HG02981 (cell line): ENCODE measurements around the gene VAPB.

Experiments
- ATAC-seq: cut with Tn5 transposase; IDR thresholded peaks from one replicate; pipeline ENCODE4 v1.9.1; 2021; ENCODE audit warnings: mild to moderate bottlenecking, moderate library complexity; ENCODE audit not compliant: unreplicated experiment

VAPB gene

GRCh38 chr20:58479726-58480440 is 90.9 kb downstream of the VAPB start:
- no peak for ATAC-seq

- ATAC-seq = no peak
Observed at GRCh38 chr20:58480551-58481336, 91.7 kb downstream of the VAPB start.

DNA sequence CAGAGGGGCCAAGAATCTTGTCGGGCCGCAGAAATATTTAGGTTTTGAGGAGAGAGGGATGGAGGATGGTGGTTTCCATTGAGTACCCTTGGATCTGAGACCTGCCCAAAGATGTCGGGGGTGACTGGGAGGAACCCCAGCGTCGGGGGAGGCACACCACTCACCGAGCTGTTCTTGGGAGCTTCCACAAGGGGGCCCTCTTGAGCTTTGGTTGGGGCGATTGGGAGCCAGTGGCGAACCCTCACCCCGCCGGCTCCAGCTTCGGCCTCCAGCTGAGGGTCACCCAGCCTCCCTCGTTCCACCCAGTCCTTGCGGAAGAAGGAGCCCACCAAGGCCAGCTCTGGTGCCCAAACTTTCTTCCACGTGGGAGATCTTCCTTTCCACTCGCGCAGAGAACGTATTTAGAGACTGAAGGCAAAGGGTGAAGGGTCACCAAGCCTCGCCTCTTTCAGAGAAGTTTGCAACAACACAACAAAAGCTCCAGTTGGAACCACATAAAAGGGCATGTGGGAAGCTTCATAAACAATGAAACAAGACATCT is 92.5 kb downstream of the VAPB start:
- no peak for ATAC-seq

- no peak for ATAC-seq
Observed at GRCh38 chr20:58482416-58482815, 93.4 kb downstream of the VAPB start.

DNA sequence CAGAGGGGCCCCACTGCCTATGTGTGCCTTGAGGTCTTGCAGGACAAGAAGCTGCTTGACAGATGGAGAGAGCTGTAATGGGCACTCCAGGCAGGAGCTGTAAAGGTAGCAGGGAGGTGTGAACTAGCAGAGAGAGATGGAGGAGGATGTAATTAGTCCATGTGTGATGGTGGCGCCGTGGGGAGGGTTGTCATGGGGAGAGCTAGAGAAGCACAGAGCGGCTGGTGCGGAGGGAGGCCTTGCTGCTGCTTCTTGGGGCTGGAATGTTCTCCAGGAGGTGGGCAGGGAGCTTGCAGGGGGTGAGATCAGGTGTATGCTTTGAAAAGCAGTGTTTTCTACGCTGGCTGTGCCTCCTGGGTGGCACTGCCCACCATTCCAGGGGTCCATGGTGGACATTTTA is 94.0 kb downstream of the VAPB start:
- ATAC-seq = no peak

GRCh38 chr20:58483470-58483869 is 94.4 kb downstream of the VAPB start:
- ATAC-seq = no peak

DNA sequence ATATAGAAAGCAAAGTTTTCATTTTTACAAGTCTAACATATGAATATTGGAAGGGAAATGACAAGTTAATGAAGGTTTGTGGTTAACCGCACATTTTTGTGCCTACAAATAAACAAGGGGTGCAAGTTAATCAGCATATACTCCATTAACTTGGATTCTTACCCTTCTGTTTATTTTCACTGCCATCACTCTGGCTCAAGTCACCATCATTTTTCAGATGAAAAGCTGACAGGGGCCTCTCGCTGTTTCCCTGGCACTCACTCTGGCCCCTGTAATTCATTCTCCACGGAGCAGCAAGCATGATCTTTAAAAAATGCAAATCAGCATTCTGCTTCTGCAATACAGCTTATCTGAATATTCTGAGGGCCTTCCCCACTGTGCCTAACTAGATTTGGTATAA is 96.4 kb downstream of the VAPB start:
- no peak for ATAC-seq

DNA sequence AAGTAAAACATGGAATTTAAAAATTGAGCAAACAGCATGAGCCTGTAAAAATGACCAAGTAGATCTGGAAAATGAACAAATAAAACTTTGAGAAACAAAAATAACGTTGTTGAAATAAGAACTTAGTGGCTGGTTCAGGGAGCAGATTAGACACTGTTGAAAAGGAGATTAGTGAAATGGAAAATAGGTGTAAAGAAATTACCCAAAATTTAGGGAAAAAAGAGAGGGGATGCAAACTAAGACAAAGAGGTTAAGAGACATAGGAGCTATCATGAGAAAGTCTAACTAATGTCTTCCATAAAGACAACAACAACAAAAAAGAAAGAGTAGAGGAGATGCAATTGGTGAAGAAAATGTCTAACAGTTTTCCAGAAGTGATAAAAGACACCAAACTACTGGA is 97.2 kb downstream of the VAPB start:
- ATAC-seq = no peak

DNA sequence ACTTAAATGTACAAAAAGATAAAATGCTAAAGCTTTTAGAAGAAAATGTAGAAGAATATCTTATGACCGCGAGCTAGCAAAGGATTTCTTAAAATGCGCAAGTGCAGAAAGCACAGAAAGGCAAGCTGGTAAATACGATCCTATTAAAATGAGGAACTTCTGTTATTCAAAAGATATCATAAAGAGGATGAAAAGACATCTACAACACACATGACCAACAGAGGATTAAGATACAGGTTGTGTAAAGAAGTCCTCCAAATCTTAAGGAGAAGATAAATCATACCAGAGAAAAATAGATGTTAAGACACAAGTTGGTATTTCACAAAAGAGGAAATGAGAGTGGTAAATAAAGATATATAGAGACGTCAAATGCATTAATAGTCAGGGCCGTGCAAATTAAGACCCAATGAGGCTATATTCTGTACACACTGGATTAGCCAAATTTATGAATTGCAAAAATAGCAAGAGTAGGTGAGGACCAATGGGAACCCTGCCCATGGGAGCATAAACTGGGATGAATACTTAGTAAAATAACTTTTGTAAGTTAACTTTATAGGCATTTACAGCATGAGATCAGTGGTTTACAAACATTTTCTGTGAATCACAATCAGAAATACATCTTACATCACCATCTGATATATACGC is 103.2 kb downstream of the VAPB start:
- no peak for ATAC-seq

DNA sequence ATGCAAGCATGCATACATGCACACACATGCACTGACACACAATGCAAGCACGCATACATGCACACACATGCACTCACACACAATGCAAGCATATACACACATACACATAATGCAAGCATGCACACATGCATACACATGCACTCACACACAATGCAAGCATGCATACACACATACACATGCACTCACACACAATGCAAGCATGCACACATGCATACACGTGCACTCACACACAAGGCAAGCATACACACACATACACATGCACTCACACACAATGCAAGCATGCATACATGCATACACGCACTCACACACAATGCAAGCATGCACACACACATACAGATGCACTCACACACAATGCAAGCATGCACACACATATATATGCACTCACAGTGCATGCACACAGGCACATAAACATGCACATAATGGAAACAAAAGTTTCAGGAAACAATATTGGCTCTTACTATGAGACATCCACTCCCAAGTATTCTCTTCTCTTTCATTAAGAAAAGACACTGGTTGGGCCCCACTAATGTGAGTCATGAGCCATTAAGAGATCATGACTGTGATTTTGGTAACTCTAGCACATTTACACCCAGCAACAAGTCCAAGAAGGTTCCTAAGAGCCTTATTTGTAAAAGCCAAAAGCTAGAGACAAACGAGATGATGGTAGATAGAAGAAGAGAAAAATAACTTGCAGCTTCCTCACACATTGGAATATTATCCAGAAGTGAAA is 103.9 kb downstream of the VAPB start:
- ATAC-seq = no peak

DNA sequence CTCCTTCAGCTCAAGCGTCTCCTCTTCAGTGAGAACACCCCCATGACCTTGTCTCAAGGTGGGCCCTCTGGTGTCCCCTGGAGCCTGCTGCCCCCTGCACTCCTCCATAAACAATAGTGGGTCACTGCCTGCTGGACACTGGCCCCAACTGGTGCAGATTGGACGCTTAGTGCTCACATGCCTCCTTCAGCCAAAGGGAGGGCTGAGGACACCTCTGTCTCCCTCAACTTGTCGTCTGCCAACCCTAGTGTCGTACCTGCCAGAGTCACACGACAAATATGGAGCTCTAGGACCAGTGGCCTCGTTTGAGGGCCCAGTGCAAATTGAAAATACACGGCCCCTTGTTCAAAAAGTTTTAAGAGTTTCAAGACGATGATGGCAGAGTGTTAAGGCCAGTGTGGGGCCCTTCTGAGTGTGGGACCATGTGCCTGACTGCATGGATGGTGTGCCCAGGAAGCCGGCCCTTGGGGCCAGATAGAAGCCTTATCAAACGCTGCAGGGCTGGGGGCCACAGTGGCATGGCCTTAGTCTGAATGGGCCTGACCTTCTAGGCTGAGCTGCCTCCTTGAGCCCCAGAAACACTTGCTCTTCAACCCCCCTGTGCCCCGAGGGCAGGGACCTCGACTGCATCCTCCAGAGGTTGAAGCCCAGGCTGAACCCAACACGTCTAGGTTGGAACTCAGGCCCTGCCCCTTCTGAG is 106.0 kb downstream of the VAPB start:
- ATAC-seq = no peak

DNA sequence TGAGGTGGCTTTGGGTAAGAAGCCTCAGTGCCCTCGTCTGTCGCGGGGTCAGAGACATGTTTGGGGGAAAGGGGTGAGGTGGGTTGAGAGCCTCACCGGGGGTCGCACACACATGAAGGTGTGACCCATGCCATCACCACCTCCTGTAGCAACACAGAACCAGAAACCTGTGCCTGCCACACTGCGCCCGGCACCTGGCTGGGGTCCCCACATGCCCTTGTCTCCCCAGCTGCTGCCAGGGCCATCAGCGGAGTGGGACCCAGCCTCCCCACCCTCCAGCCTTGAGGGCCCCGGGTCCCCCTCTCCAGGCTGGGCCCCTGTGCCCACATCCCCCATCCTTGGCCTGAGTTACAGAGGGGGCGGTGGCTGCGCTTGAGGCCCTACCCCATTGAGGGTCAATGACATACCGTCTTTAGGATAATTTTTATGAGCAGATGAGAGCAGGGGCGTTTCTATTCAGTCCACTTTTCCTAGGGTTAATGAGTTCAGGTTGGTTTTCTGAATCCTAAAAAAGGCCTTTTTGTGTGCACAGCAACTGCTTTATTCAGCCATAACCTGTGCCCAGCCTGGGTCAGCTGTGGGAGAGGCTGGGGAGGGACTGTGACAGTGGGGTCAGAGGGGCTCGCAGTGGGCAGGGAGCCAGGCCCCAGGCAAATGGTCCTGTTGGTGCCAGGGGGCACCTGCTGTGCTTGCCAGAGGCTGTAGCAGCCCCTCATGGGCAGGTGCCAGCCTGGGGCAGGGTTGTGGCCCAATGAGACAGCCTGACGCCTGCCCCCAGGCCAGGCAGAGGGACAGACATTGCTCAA is 106.8 kb downstream of the VAPB start:
- no peak for ATAC-seq

DNA sequence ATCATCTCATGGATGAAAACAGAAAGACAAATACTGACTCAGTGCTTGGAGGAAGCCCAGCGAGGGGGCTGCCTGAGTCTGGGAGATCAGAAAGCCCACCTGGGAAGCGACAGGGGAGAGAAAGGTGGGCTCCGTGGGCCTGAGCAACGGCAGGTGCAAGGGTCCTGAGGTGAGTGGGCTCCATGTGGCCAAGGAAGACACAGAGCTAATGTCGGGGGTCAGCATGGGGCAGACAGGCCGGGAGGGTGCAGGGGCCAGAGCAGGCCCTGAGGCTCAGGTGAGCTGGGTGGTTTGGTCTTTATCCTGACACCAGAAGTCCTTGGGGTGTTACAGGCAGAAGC is 107.4 kb downstream of the VAPB start:
- no peak for ATAC-seq

GRCh38 chr20:58497076-58497641 is 108.1 kb downstream of the VAPB start:
- no peak for ATAC-seq

- ATAC-seq = no peak
Observed at GRCh38 chr20:58497724-58498469, 108.9 kb downstream of the VAPB start.

- no peak for ATAC-seq
Observed at GRCh38 chr20:58498470-58499068, 109.5 kb downstream of the VAPB start.

- ATAC-seq = no peak
Observed at GRCh38 chr20:58500256-58500655, 111.2 kb downstream of the VAPB start.
